ENCODE results near the gene MINDY4.

MINDY4 gene

GRCh38 chr7:30906515-30907240 is 135.5 kb downstream of the MINDY4 start:
- DNase-seq = no peak

GRCh38 chr7:30907527-30908267 is 136.5 kb downstream of the MINDY4 start:
- no peak for DNase-seq

- no peak for DNase-seq
These were observed 137.5 kb downstream of the MINDY4 start for GRCh38 chr7:30908681-30909080.

GRCh38 chr7:30909431-30909830 is 138.2 kb downstream of the MINDY4 start:
- no peak for DNase-seq

- DNase-seq = no peak
These were observed 139.3 kb downstream of the MINDY4 start for GRCh38 chr7:30910411-30911073.

GRCh38 chr7:30911133-30911532 is 139.9 kb downstream of the MINDY4 start:
- no peak for DNase-seq

- no peak for DNase-seq
These were observed 140.3 kb downstream of the MINDY4 start, which contains the start of gene AQP1 for GRCh38 chr7:30911561-30911969. Gene AQP1 (plus strand): TSS chr7:30911853. CDS start chr7:30911910, 57 bp downstream.

- DNase-seq = no peak
These were observed 141.0 kb downstream of the MINDY4 start for GRCh38 chr7:30912021-30912730.

GRCh38 chr7:30912731-30912985 is 141.4 kb downstream of the MINDY4 start:
- DNase-seq = no peak

GRCh38 chr7:30912986-30913811 is 142.0 kb downstream of the MINDY4 start:
- no peak for DNase-seq

- DNase-seq = no peak
These were observed 142.8 kb downstream of the MINDY4 start for GRCh38 chr7:30913821-30914515.

GRCh38 chr7:30914596-30914995 is 143.4 kb downstream of the MINDY4 start:
- no peak for DNase-seq

GRCh38 chr7:30915005-30915601 is 143.9 kb downstream of the MINDY4 start:
- DNase-seq = no peak

GRCh38 chr7:30915751-30916150 is 144.5 kb downstream of the MINDY4 start:
- no peak for DNase-seq

GRCh38 chr7:30916255-30916654 is 145.0 kb downstream of the MINDY4 start:
- DNase-seq = no peak

- DNase-seq = no peak
These were observed 145.6 kb downstream of the MINDY4 start for GRCh38 chr7:30916767-30917166.

GRCh38 chr7:30917216-30917893 is 146.1 kb downstream of the MINDY4 start:
- no peak for DNase-seq

GRCh38 chr7:30918676-30919075 is 147.5 kb downstream of the MINDY4 start:
- DNase-seq = no peak

GRCh38 chr7:30920021-30920583 is 148.9 kb downstream of the MINDY4 start:
- no peak for DNase-seq

All from CD4-positive, alpha-beta T cell treated with Interleukin-6 for 4 hours (primary cell).